ENCODE data around the gene GALNT14. TPM values are rescaled to one million over a fixed set of nuclear protein-coding genes. Genes with fewer than 3 reads are reported as not detected.

Gene GALNT14
- total RNA-seq, 4 donors from 2014 or later: 3.2 to 6.6 (median 4.7) TPM

GRCh38 chr2:30965022-30965531 lies 173.2 kb downstream of the GALNT14 start:
- Histone ChIP-seq H3K36me3 (no peaks in the 10 kb centered on the region), H3K27ac (no peak overlapping the region), H3K27me3 (peaks cover 7% of the 10 kb centered on the region), H3K4me1 (no peaks in the 10 kb centered on the region), H3K9me3 (no peaks in the 10 kb centered on the region), H3K4me3 (no peak overlapping the region)
- DNase-seq (ENCODE audit: low spot score in 2 of 2): no peak
- TF ChIP-seq POLR2A (IDR thresholded peaks at IDR 0.05) (no peak), POLR2AphosphoS5 (IDR thresholded peaks at IDR 0.05) (no peak), EP300 (IDR thresholded peaks at IDR 0.05) (no peak), CTCF (IDR thresholded peaks at IDR 0.05) (no peak)
- 89% methylated on average over 9 of the region's 10 CpGs for WGBS

- Histone ChIP-seq H3K27ac (no peak overlapping the region), H3K9me3 (no peaks in the 10 kb centered on the region), H3K36me3 (no peaks in the 10 kb centered on the region), H3K4me3 (no peak overlapping the region), H3K27me3 (peaks cover 7% of the 10 kb centered on the region), H3K4me1 (no peaks in the 10 kb centered on the region)
- no peak for TF ChIP-seq CTCF (IDR thresholded peaks at IDR 0.05)
- no peak for TF ChIP-seq EP300 (IDR thresholded peaks at IDR 0.05)
- TF ChIP-seq POLR2A (IDR thresholded peaks at IDR 0.05): no peak
- TF ChIP-seq POLR2AphosphoS5 (IDR thresholded peaks at IDR 0.05): no peak
- no peak for DNase-seq (ENCODE audit: low spot score in 2 of 2)
- 86% methylated on average over 11 of the region's 11 CpGs for WGBS
These were observed 173.8 kb downstream of the GALNT14 start for GRCh38 chr2:30964334-30965005.

GRCh38 chr2:30963184-30963583 lies 175.1 kb downstream of the GALNT14 start:
- no peaks in the 10 kb centered on the region for H3K9me3 ChIP-seq
- H3K4me3 ChIP-seq: no peak overlapping the region
- H3K36me3 ChIP-seq: no peaks in the 10 kb centered on the region
- 47% methylated on average over 7 of the region's 7 CpGs for WGBS
- peaks cover 7% of the 10 kb centered on the region for H3K27me3 ChIP-seq
- TF ChIP-seq CTCF (IDR thresholded peaks at IDR 0.05): no peak
- no peaks in the 10 kb centered on the region for H3K4me1 ChIP-seq
- H3K27ac ChIP-seq: no peak overlapping the region
- DNase-seq (ENCODE audit: low spot score in 2 of 2): no peak

GRCh38 chr2:30960213-30960612 lies 178.0 kb downstream of the GALNT14 start:
- Histone ChIP-seq H3K9me3 (no peaks in the 10 kb centered on the region), H3K4me3 (no peak overlapping the region), H3K27ac (no peak overlapping the region), H3K36me3 (no peaks in the 10 kb centered on the region), H3K27me3 (peaks cover 7% of the 10 kb centered on the region), H3K4me1 (no peaks in the 10 kb centered on the region)
- no peak for TF ChIP-seq POLR2AphosphoS5 (IDR thresholded peaks at IDR 0.05)
- TF ChIP-seq EP300 (IDR thresholded peaks at IDR 0.05): no peak
- no peak for TF ChIP-seq CTCF (IDR thresholded peaks at IDR 0.05)
- no peak for TF ChIP-seq POLR2A (IDR thresholded peaks at IDR 0.05)
- no peak for DNase-seq (ENCODE audit: low spot score in 2 of 2)
- 84% methylated on average over 10 of the region's 10 CpGs for WGBS

- WGBS: 89% methylated on average over 3 of the region's 3 CpGs
These were observed 178.6 kb downstream of the GALNT14 start for GRCh38 chr2:30959653-30960052.

More at GRCh38 chr2:30959653-30960052, 178.6 kb downstream of the GALNT14 start:
- Histone ChIP-seq H3K27ac (no peak overlapping the region), H3K36me3 (no peaks in the 10 kb centered on the region), H3K4me1 (no peaks in the 10 kb centered on the region), H3K9me3 (no peaks in the 10 kb centered on the region), H3K27me3 (peaks cover 7% of the 10 kb centered on the region), H3K4me3 (no peak overlapping the region)
- TF ChIP-seq EP300 (IDR thresholded peaks at IDR 0.05): no peak
- no peak for TF ChIP-seq CTCF (IDR thresholded peaks at IDR 0.05)
- TF ChIP-seq POLR2A (IDR thresholded peaks at IDR 0.05): no peak
- no peak for TF ChIP-seq POLR2AphosphoS5 (IDR thresholded peaks at IDR 0.05)
- no peak for DNase-seq (ENCODE audit: low spot score in 2 of 2)

Data from suprapubic skin (tissue), 4 donors.